Stomach (tissue), 9 donors: Measurements from ENCODE around the gene CLSTN3. TPM values are rescaled to one million over a fixed set of nuclear protein-coding genes. Genes with fewer than 3 reads are reported as not detected.
"Not testable (repeated sequence)": the region's sequence is repeated elsewhere in the genome, so short reads cannot be mapped to it uniquely, and the experiment has no call there.

Experiments
- DNase-seq, 2 donors: peaks; one replicate each; pipeline versions ENCODE4 v3.0.0 to v3.0.0-alpha.2; 2013 to 2019
- H3K27ac ChIP-seq, 5 donors: fragments of 200-600 bp in 4 of 5; sonication (generic) in 4 of 5; one replicate each; pipeline ENCODE4 v1.5.1; 2013 to 2019; ENCODE audit warnings: mild to moderate bottlenecking in 1 of 5, moderate library complexity in 1 of 5
- H3K27me3 ChIP-seq, 3 donors: fragments of 200-600 bp; sonication (generic); one replicate each; pipeline ENCODE4 v1.5.1; 2017 to 2019; ENCODE audit warnings: mixed run types in 1 of 3
- H3K36me3 ChIP-seq, 4 donors: fragments of 200-600 bp; sonication (generic); 1 replicate in 3 of 4; 2 replicates in 1 of 4; pipeline ENCODE4 v1.5.1; 2016 to 2019
- H3K4me1 ChIP-seq, 4 donors: fragments of 200-600 bp; sonication (generic); one replicate each; pipeline ENCODE4 v1.5.1; 2016 to 2019
- H3K4me3 ChIP-seq, 4 donors: fragments of 200-600 bp; sonication (generic) in 3 of 4; one replicate each; pipeline ENCODE4 v1.5.1; 2016 to 2019; ENCODE audit warnings: mild to moderate bottlenecking in 1 of 4
- H3K9me3 ChIP-seq, 4 donors: fragments of 200-600 bp; sonication (generic); one replicate each; pipeline ENCODE4 v1.5.1; 2016 to 2019
- EP300 ChIP-seq: sonication (generic); formaldehyde crosslinking; IDR thresholded peaks from one replicate; pipeline ENCODE4 v1.6.1; 2017; ENCODE audit warnings: antibody characterized with exemption
- POLR2A ChIP-seq, 4 donors: fragments of 450-650 bp; IDR thresholded peaks; one replicate each; pipeline ENCODE4 v1.6.1; 2016; ENCODE audit warnings: antibody characterized with exemption in 4 of 4, control low read depth in 2 of 4, mild to moderate bottlenecking in 1 of 4, moderate library complexity in 1 of 4
- POLR2AphosphoS5 ChIP-seq, 3 donors: sonication (generic); formaldehyde crosslinking; IDR thresholded peaks; one replicate each; pipeline ENCODE4 v1.6.1; 2016; ENCODE audit warnings: antibody characterized with exemption in 3 of 3
- WGBS, 5 donors: extraction: QIAGEN DNeasy Blood & Tissue Kit in 3 of 5; methylation state at CpG; one replicate each; pipeline versions ENCODE4 v1.1.5 to v1.1.7; 2013 to 2018; 5-methylcytosine and 5-hydroxymethylcytosine counted together
- intact Hi-C: fragments of 100-400 bp; cut with DNase I; formaldehyde crosslinking; loops from one replicate; pipeline ENCODE4 v1.15.1; 2023; ENCODE audit warnings: low total_unique reads
- polyA plus RNA-seq, 3 donors: library from polyadenylated mRNA; stranded (reverse); fragments of 200-250 nt; gene quantifications; one replicate each; pipeline ENCODE4 v1.2.3, GENCODE V29; 2013
- total RNA-seq, 5 donors: library from RNA; depleted of rRNA; stranded (reverse); fragments of >200 nt; gene quantifications; one replicate each; pipeline versions ENCODE4 v1.1.0 to v1.2.3, GENCODE V29; 2014 to 2016
- TF ChIP-seq, protein P1 (sequence below), 7 experiments: fragments of 450-650 bp in 4 of 7; fragments of 200-600 bp in 3 of 7; sonication (generic) in 3 of 7; IDR thresholded peaks; one replicate each; pipeline ENCODE4 v1.5.1; 2016 to 2019; ENCODE audit warnings: antibody characterized with exemption in 7 of 7, control low read depth in 2 of 7, mild to moderate bottlenecking in 1 of 7
- donor health status: healthy with polysubstance abuse.
- donor health status: Bipolar disorder and iron deficiency.
- donor health status: healthy.

The CLSTN3 gene
- total and polyA plus RNA-seq, 8 donors, result 2.4 to 149 (median 17.5) TPM

DNA sequence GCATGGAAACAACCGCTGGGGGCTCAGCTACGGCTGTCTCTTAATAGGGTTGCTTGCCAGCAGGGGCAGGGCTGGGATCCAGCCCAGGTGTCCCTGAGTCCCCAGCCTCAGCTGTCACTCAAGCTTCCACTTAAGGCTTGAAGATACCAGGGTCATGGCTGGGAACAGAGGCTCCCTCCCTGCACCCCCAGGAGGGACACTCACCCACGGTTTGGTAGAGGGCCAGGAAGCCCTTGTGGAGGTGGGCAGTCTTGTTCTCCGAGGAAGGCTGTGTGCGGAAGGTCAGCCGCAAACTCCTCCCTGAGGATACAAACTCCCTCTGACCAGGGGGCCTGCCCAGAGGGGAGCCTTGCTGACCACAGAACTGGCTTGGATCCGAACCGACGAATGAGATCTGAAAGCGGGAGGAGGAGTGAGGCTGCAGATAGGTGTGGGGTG is 28.5 kb upstream of the CLSTN3 start:
- 84 to 92% (median 86%) methylated on average over 7 to 10 of the region's 10 CpGs for WGBS, 5 donors
- no peak for DNase-seq
- Histone ChIP-seq H3K4me3 (peak overlapping the region in 1 of 4 donors; percentile 7), H3K4me1 (peaks cover 0 to 22% (median 4%) of the 10 kb centered on the region in 4 donors), H3K9me3 (no peaks in the 10 kb centered on the region), H3K27ac (peak overlapping the region in 2 of 5 donors; percentile 20 to 24), H3K36me3 (peaks cover 15 to 88% (median 63%) of the 10 kb centered on the region in 4 donors), H3K27me3 (no peaks in the 10 kb centered on the region)
- TF ChIP-seq POLR2A (IDR thresholded peaks at IDR 0.05) (no peak), EP300 (no peak), POLR2AphosphoS5 (IDR thresholded peaks at IDR 0.05) (no peak)
- TF ChIP-seq, protein P1, sequence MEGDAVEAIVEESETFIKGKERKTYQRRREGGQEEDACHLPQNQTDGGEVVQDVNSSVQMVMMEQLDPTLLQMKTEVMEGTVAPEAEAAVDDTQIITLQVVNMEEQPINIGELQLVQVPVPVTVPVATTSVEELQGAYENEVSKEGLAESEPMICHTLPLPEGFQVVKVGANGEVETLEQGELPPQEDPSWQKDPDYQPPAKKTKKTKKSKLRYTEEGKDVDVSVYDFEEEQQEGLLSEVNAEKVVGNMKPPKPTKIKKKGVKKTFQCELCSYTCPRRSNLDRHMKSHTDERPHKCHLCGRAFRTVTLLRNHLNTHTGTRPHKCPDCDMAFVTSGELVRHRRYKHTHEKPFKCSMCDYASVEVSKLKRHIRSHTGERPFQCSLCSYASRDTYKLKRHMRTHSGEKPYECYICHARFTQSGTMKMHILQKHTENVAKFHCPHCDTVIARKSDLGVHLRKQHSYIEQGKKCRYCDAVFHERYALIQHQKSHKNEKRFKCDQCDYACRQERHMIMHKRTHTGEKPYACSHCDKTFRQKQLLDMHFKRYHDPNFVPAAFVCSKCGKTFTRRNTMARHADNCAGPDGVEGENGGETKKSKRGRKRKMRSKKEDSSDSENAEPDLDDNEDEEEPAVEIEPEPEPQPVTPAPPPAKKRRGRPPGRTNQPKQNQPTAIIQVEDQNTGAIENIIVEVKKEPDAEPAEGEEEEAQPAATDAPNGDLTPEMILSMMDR (IDR thresholded peaks at IDR 0.05), result no peak
- intact Hi-C loops, result no loop called here

DNA sequence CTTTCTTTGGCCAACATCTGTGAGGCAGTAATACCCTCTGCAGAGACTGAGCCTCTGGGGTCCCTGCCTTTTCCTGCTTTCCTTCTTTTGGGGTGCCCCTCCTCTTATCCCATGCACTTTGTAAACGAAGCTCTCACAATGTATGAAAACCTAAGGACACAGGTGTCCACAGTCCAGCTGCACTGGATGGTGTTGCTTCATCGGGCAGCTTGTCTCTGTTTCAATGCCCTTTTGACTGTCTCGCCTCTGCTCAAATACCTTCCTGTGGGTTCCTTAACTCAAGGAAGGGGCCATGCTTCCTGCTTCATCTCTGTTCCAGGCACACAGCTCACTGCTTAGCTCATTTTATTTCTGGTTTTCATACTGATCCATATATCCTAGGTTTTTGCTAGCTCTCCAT is 27.6 kb upstream of the CLSTN3 start:
- WGBS, 5 donors, result 68 to 85% (median 76%) methylated on average over 3 of the region's 3 CpGs
- intact Hi-C loops, result no loop called here
- Histone ChIP-seq H3K4me3 (no peak overlapping the region), H3K4me1 (peaks cover 6 to 31% (median 11%) of the 10 kb centered on the region in 4 donors), H3K9me3 (no peaks in the 10 kb centered on the region), H3K36me3 (peaks cover 15 to 79% (median 59%) of the 10 kb centered on the region in 4 donors), H3K27ac (no peak overlapping the region), H3K27me3 (no peaks in the 10 kb centered on the region)
- TF ChIP-seq POLR2AphosphoS5 (IDR thresholded peaks at IDR 0.05) (no peak), POLR2A (IDR thresholded peaks at IDR 0.05) (no peak), EP300 (no peak)
- TF ChIP-seq, protein P1 (IDR thresholded peaks at IDR 0.05), result no peak
- no peak for DNase-seq

DNA sequence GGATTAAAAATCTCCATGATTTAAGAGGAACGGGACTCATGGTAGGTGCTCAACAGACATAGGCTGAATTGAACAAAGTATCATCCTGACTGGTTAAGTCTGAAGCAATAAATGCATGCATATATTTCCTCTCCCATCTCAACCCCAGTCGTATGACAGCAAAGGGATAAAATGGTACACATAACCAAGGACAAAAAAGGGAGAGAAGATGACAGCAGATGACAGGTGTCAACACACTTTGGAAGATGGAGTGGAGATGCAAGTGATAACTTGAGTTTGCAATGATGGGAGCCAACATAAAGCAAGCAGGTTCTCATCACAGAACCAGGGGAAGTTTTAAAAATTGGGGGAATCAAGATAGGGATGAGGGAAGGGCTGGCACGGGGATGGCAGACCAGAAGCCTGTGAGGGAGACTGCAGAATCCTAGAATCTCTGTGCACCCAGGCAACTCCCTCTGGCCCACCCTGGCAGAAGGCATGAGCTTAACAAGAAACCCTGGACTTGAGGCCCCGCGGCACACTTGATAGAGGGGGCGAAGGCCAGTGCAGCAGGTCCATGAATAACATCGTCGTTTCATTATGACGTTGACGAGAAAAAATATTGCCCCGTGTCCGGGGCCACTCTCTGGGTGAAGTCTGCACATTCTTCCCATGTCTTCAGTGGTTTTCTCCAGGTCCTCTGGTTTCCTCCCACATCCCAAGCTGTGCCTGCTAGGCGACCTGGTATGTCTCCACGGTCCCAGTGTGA is 26.2 kb upstream of the CLSTN3 start:
- Histone ChIP-seq H3K27ac (no peak overlapping the region), H3K36me3 (peaks cover 15 to 65% (median 46%) of the 10 kb centered on the region in 4 donors), H3K9me3 (no peaks in the 10 kb centered on the region), H3K4me1 (peaks cover 10 to 36% (median 17%) of the 10 kb centered on the region in 4 donors), H3K27me3 (no peaks in the 10 kb centered on the region), H3K4me3 (no peak overlapping the region)
- 90 to 94% (median 92%) methylated on average over 14 of the region's 14 CpGs for whole genome bisulfite sequencing, 5 donors
- DNase-seq, result peak in 1 of 2 donors; percentile 0
- intact Hi-C loops, result no loop called here
- TF ChIP-seq, protein P1 (IDR thresholded peaks at IDR 0.05), result no peak
- TF ChIP-seq POLR2AphosphoS5 (IDR thresholded peaks at IDR 0.05), result no peak
- TF ChIP-seq POLR2A (IDR thresholded peaks at IDR 0.05), result no peak
- TF ChIP-seq EP300, result no peak

DNA sequence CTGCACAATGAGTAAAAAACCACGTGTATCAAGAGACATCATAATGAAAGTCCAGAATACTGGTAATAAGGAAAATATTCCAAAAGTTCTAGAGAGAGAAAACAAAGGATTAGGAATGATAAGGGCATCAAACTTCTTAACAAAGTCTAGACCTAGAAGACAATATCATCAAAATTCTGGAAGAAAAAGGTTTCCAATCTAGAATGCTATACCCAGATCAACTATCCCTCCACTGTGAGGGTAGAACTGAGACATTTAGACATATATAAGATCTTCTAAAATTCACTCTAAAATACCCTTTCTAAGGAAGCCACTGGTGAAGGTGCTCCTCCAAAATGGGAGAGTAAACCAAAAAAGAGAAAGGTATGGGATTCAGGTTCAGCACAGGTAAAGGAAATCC is 24.1 kb upstream of the CLSTN3 start:
- DNase-seq, result no peak
- H3K9me3 ChIP-seq, result no peaks in the 10 kb centered on the region
- H3K4me3 ChIP-seq, result no peak overlapping the region
- no peak overlapping the region for H3K27ac ChIP-seq
- TF ChIP-seq POLR2A (IDR thresholded peaks at IDR 0.05) (no peak), POLR2AphosphoS5 (IDR thresholded peaks at IDR 0.05) (no peak), EP300 (no peak)
- TF ChIP-seq, protein P1 (IDR thresholded peaks at IDR 0.05), result no peak
- H3K36me3 ChIP-seq, result peaks cover 6 to 44% (median 29%) of the 10 kb centered on the region in 4 donors
- no peaks in the 10 kb centered on the region for H3K27me3 ChIP-seq
- H3K4me1 ChIP-seq, result peaks cover 14 to 51% (median 23%) of the 10 kb centered on the region in 4 donors
- intact Hi-C loops, result no loop called here
- WGBS, 5 donors, result 85 to 100% (median 95%) methylated on average over 1 of the region's 1 CpG

DNA sequence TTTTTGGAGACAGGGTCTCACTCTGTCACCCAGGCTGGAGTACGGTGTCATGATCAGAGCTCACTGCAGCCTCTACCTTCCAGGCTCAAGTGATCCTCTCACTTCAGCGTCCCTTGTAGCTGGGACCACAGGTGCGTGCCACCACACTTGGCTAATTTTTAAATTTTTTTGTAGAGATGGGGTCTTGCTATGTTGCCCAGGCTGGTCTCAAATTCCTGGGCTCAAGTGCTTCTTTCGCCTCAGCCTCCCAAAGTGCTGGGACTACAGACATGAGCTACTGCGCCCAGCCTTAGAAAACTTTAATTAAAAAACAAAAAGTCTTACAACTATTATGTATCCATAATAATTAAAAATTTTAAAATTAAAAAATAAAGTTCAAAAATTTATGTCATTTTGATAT is 23.0 kb upstream of the CLSTN3 start:
- peak in 1 of 2 donors; percentile 1 for DNase-seq
- intact Hi-C loops, H3K27me3 ChIP-seq, H3K9me3 ChIP-seq: not testable (repeated sequence)
- 96 to 100% (median 98%) methylated on average over 5 of the region's 5 CpGs for WGBS, 5 donors
- peaks cover 14 to 60% (median 23%) of the 10 kb centered on the region in 4 donors for H3K4me1 ChIP-seq
- peaks cover 0 to 34% (median 21%) of the 10 kb centered on the region in 4 donors for H3K36me3 ChIP-seq
- peak overlapping the region in 2 of 4 donors; percentile 50 to 64 for H3K4me3 ChIP-seq
- peak overlapping the region in 4 of 5 donors; percentile 93 to 96 (median 96) for H3K27ac ChIP-seq
